ENCODE data around the gene TUFT1. TPM values are rescaled to one million over a fixed set of nuclear protein-coding genes. Genes with fewer than 3 reads are reported as not detected.

The TUFT1 gene
- total RNA-seq, 2 experiments from 2014 or later, result 0.06 to 0.13 TPM

DNA sequence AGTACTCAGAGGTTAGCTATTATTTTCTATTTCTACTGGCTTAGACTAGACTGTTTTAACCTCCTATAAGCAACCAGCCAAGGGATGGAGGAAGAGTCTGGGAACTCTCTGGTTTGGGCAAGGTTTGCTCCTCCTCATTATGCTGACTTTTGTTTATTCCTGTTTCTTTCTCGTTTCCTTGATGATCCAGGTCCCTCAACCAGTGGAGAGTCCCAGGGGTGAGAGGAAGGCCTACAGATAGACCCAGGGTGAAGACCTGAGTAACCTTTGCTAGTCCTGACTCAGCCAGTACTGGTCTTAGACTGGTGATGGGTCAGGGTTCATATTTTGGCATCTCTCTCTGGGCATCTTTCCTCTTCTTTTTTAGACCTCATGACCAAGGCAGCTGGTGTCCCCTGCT, 5.4 kb downstream of the TUFT1 start:
- Histone ChIP-seq H3K79me2 (ENCODE audit: insufficient read depth, low read depth, low read length) (no peaks in the 10 kb centered on the region), H3K4me2 (ENCODE audit: low read length) (no peak overlapping the region), H4K20me1 (ENCODE audit: insufficient read depth, low read length) (no peaks in the 10 kb centered on the region), H3K4me1 (ENCODE audit: insufficient read depth, low read length, poor library complexity, severe bottlenecking) (no peaks in the 10 kb centered on the region), H3K9me3 (ENCODE audit: low read length) (no peaks in the 10 kb centered on the region), H3K36me3 (ENCODE audit: insufficient read depth, low read length) (no peaks in the 10 kb centered on the region), H3K27ac (ENCODE audit: low read depth, low read length, poor library complexity, severe bottlenecking) (no peak overlapping the region), H3K9me2 (ENCODE audit: insufficient read depth, low read length) (no peaks in the 10 kb centered on the region), H2AFZ (ENCODE audit: low read length) (no peak overlapping the region), H3K4me3 (ENCODE audit: low read depth, low read length, poor library complexity, severe bottlenecking) (no peak overlapping the region)
- intact Hi-C loops (cut with micrococcal nuclease; ENCODE audit: unreplicated experiment), result no loop called here
- no TSS peak for BruUV-seq (replicated peaks)
- POLR2A ChIA-PET, result no interaction called here
- DNase-seq (ENCODE audit: low spot score), result no peak
- CTCF ChIA-PET (ENCODE audit: unreplicated experiment), result no interaction called here
- TF ChIP-seq, protein P1, sequence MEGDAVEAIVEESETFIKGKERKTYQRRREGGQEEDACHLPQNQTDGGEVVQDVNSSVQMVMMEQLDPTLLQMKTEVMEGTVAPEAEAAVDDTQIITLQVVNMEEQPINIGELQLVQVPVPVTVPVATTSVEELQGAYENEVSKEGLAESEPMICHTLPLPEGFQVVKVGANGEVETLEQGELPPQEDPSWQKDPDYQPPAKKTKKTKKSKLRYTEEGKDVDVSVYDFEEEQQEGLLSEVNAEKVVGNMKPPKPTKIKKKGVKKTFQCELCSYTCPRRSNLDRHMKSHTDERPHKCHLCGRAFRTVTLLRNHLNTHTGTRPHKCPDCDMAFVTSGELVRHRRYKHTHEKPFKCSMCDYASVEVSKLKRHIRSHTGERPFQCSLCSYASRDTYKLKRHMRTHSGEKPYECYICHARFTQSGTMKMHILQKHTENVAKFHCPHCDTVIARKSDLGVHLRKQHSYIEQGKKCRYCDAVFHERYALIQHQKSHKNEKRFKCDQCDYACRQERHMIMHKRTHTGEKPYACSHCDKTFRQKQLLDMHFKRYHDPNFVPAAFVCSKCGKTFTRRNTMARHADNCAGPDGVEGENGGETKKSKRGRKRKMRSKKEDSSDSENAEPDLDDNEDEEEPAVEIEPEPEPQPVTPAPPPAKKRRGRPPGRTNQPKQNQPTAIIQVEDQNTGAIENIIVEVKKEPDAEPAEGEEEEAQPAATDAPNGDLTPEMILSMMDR (conservative IDR thresholded peaks at IDR 0.05; ENCODE audit: low read length), result no peak

DNA sequence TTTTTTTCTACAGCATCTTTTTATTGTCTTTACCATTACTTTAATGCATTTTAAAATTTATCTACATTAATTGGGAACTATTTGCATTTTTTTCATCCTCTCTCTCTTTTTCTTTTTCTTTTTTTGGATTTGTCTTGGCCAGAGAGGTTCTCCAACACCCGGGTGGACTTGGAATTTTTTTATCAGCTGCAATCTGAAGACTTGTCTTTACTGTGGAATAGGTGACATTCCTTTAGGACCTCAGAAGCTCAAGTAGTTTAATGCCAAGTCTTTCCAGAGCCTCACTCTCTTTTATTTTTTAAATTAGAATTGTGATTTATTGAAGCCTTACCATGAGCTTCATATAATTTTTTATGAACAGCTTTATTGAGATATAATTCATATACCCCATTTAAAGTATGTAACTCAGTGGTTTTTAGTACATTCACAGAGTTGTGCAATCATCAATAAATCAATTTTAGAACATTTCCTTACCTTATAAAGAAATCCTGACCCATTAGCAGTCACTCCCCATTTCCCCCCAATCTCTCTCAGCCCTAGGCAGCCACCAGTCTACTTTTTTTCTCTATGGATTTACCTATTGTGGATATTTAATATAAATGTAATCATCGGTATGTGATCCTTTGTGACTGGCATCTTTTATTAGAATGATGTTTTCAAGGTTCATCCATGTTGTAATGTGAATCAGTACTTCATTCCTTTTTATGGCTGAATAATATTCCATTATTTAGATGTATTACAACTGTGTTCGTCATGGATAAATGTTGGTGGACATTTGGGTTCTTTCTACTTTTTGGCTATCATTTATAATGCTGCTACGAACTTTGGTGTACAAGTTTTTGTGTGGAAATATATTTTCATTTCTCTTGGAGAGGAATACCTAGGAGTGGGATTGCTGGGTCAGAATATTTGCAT, 6.2 kb downstream of the TUFT1 start:
- no peaks in the 10 kb centered on the region for H3K9me2 ChIP-seq (ENCODE audit: insufficient read depth, low read length)
- no peak overlapping the region for H3K4me2 ChIP-seq (ENCODE audit: low read length)
- H3K79me2 ChIP-seq (ENCODE audit: insufficient read depth, low read depth, low read length), result no peaks in the 10 kb centered on the region
- H2AFZ ChIP-seq (ENCODE audit: low read length), result no peak overlapping the region
- no peaks in the 10 kb centered on the region for H3K4me1 ChIP-seq (ENCODE audit: insufficient read depth, low read length, poor library complexity, severe bottlenecking)
- H3K4me3 ChIP-seq (ENCODE audit: low read depth, low read length, poor library complexity, severe bottlenecking), result no peak overlapping the region
- ChIA-PET POLR2A (no interaction called here), CTCF (ENCODE audit: unreplicated experiment) (no interaction called here)
- intact Hi-C loops (cut with micrococcal nuclease; ENCODE audit: unreplicated experiment), result no loop called here
- no peak for DNase-seq (ENCODE audit: low spot score)
- TF ChIP-seq EZH2phosphoT487 (IDR thresholded peaks at IDR 0.05; ENCODE audit: borderline replicate concordance, low read depth, low read length), result no peak
- TF ChIP-seq, protein P1 (conservative IDR thresholded peaks at IDR 0.05; ENCODE audit: low read length), result no peak
- no peak overlapping the region for H3K27ac ChIP-seq (ENCODE audit: low read depth, low read length, poor library complexity, severe bottlenecking)
- H4K20me1 ChIP-seq (ENCODE audit: insufficient read depth, low read length), result no peaks in the 10 kb centered on the region
- H3K9me3 ChIP-seq (ENCODE audit: low read length), result no peaks in the 10 kb centered on the region
- H3K36me3 ChIP-seq (ENCODE audit: insufficient read depth, low read length), result no peaks in the 10 kb centered on the region
- BruUV-seq (replicated peaks), result no TSS peak

DNA sequence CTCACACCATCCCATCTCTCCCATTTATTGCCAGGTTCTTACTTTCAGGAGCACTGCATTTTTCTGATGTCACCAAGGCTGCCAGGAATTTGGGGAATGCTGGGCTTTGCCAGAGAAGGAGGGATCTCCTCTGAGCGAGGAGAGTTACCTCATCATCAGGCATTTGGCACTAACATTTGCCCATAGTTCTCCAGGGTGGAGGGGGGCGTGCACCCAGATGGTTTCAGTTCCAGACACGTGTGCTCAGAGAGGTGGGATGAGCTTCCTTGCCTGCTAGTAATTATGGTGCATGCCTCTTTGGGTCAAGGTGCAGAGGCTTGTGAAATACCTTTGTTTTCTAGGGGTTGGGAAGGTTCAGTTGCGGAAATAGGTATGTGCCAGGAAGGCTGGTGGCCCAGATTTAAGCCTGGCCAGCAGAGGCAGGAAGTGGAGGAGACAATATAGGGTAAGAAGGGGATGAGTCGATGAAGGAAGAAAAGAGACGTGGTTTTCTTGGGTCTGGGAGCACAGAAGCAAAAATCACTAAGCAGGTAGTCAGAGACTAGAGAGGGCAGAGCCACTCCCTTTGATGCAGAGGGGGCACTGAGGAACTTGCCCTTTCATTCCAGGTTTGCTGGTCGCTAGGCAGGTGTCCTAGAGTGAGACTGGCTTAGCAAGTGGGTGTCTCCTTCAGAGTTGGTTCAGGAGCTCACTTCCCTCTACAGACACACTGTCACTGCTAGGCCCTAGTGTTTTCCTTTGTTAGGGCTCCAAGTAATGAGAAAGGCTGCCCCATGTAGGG, 7.2 kb downstream of the TUFT1 start:
- H3K4me1 ChIP-seq (ENCODE audit: insufficient read depth, low read length, poor library complexity, severe bottlenecking), result no peaks in the 10 kb centered on the region
- no peaks in the 10 kb centered on the region for H4K20me1 ChIP-seq (ENCODE audit: insufficient read depth, low read length)
- H2AFZ ChIP-seq (ENCODE audit: low read length), result no peak overlapping the region
- no peak overlapping the region for H3K4me2 ChIP-seq (ENCODE audit: low read length)
- intact Hi-C loops (cut with micrococcal nuclease; ENCODE audit: unreplicated experiment), result no loop called here
- TF ChIP-seq EZH2phosphoT487 (IDR thresholded peaks at IDR 0.05; ENCODE audit: borderline replicate concordance, low read depth, low read length), result no peak
- TF ChIP-seq, protein P1 (conservative IDR thresholded peaks at IDR 0.05; ENCODE audit: low read length), result no peak
- H3K9me3 ChIP-seq (ENCODE audit: low read length), result no peaks in the 10 kb centered on the region
- H3K9me2 ChIP-seq (ENCODE audit: insufficient read depth, low read length), result no peaks in the 10 kb centered on the region
- ChIA-PET CTCF (ENCODE audit: unreplicated experiment) (no interaction called here), POLR2A (no interaction called here)
- no peaks in the 10 kb centered on the region for H3K79me2 ChIP-seq (ENCODE audit: insufficient read depth, low read depth, low read length)
- BruUV-seq (replicated peaks), result no TSS peak
- no peak for DNase-seq (ENCODE audit: low spot score)
- no peaks in the 10 kb centered on the region for H3K36me3 ChIP-seq (ENCODE audit: insufficient read depth, low read length)
- no peak overlapping the region for H3K4me3 ChIP-seq (ENCODE audit: low read depth, low read length, poor library complexity, severe bottlenecking)
- no peak overlapping the region for H3K27ac ChIP-seq (ENCODE audit: low read depth, low read length, poor library complexity, severe bottlenecking)
